GM10248 (cell line): Measurements from ENCODE around the gene PML.

Experiments
- CTCF ChIA-PET: fragments of 300-600 bp; sonication (Branson Sonifier 250); formaldehyde crosslinking; extraction: SDS; loops from one replicate; lab custom pipeline; 2021; ENCODE audit warnings: antibody characterized with exemption; lab: Yijun Ruan, JAX
- POLR2A ChIA-PET: fragments of 350-650 bp; sonication (Branson Sonifier 250); formaldehyde crosslinking; extraction: SDS; loops from one replicate; lab custom pipeline; 2020; ENCODE audit warnings: antibody characterized with exemption; lab: Yijun Ruan, JAX
- DNase-seq: peaks from one replicate; pipeline ENCODE4 v3.0.0; 2012; ENCODE audit errors: extremely low spot score
- CTCF ChIP-seq: IDR thresholded peaks from 2 replicates; pipeline ENCODE4 v1.5.1; 2012; ENCODE audit warnings: mild to moderate bottlenecking, low read depth; ENCODE audit errors: extremely low read depth, missing control alignments, control extremely low read depth

The PML gene

GRCh38 chr15:74036271-74037170 is 42.0 kb downstream of the PML start:
- POLR2A ChIA-PET: no interaction called here
- CTCF ChIA-PET: interaction anchor here (1.5 to 12.3 kb wide), 4 partner anchors 9 to 271 kb away, joined by 3 to 123 read pairs (median 20); no protein-coding TSS in a partner anchor
- no peak for DNase-seq
- TF ChIP-seq CTCF: peak; percentile 6

- CTCF ChIA-PET: interaction anchor here (1.5 to 12.3 kb wide), 4 partner anchors 10 to 270 kb away, joined by 3 to 123 read pairs (median 20); no protein-coding TSS in a partner anchor
- POLR2A ChIA-PET: no interaction called here
- TF ChIP-seq CTCF: no peak
- DNase-seq: no peak
Observed at GRCh38 chr15:74037171-74038117, 42.9 kb downstream of the PML start.

- no peak for DNase-seq
- TF ChIP-seq CTCF: no peak
- POLR2A ChIA-PET: no interaction called here
- CTCF ChIA-PET: interaction anchor here (1.8 to 12.3 kb wide), 4 partner anchors 12 to 67 kb away, joined by 6 to 123 read pairs (median 20); no protein-coding TSS in a partner anchor
Observed at GRCh38 chr15:74038707-74039655, 44.5 kb downstream of the PML start.

GRCh38 chr15:74039656-74040010 is 45.1 kb downstream of the PML start:
- CTCF ChIA-PET: interaction anchor here (1.8 to 12.3 kb wide), 2 partner anchors 12 to 67 kb away, joined by 6 to 123 read pairs; no protein-coding TSS in a partner anchor
- no peak for DNase-seq
- POLR2A ChIA-PET: no interaction called here
- no peak for TF ChIP-seq CTCF

- POLR2A ChIA-PET: interaction anchor here (0.6 kb wide), 1 partner anchor 249 kb away, joined by 3 read pairs; no protein-coding TSS in a partner anchor
- no peak for DNase-seq
- CTCF ChIA-PET: interaction anchor here (1.4 to 12.3 kb wide), 3 partner anchors 12 to 91 kb away, joined by 3 to 123 read pairs (median 6); no protein-coding TSS in a partner anchor
- TF ChIP-seq CTCF: no peak
Observed at GRCh38 chr15:74040109-74040850, 45.8 kb downstream of the PML start.
